HepG2 (cell line): ENCODE measurements around the gene PEMT. TPM values are rescaled to one million over a fixed set of nuclear protein-coding genes. Genes with fewer than 3 reads are reported as not detected.
A peak's percentile ranks its signal among the peaks of the same experiment; 100 is the strongest.

Experiments used
- BATF2 ChIP-seq: sonication (generic); formaldehyde crosslinking; IDR thresholded peaks from 2 replicates; pipeline ENCODE4 v1.8.0; 2022; ENCODE audit warnings: mild to moderate bottlenecking, missing genetic modification reagents, moderate library complexity
- ERF ChIP-seq: IDR thresholded peaks from 2 replicates; pipeline ENCODE4 v1.6.1; 2018; ENCODE audit warnings: missing biosample characterization, missing genetic modification reagents
- FOXA1 ChIP-seq, 2 experiments: fragments of 450-650 bp in 1 of 2; sonication (generic) in 1 of 2; formaldehyde crosslinking in 1 of 2; IDR thresholded peaks; 2 replicates each; pipeline versions ENCODE4 v1.4.0 to v1.6.1; 2016 to 2020; ENCODE audit warnings: missing genetic modification reagents in 1 of 2
- IKZF4 ChIP-seq: sonication (generic); formaldehyde crosslinking; IDR thresholded peaks from 2 replicates; pipeline ENCODE4 v1.5.1; 2020; ENCODE audit warnings: borderline replicate concordance, mild to moderate bottlenecking, low read depth, missing genetic modification reagents; ENCODE audit errors: not compliant biosample characterization
- KLF11 ChIP-seq: IDR thresholded peaks from 2 replicates; pipeline ENCODE4 v1.6.1; 2016; ENCODE audit warnings: missing compliant biosample characterization
- NFAT5 ChIP-seq: sonication (generic); formaldehyde crosslinking; IDR thresholded peaks from 2 replicates; pipeline ENCODE4 v1.4.0; 2020; ENCODE audit warnings: missing genetic modification reagents
- RCOR2 ChIP-seq: IDR thresholded peaks from 2 replicates; pipeline ENCODE4 v1.6.1; 2016; ENCODE audit warnings: missing biosample characterization, missing genetic modification reagents
- SNAPC2 ChIP-seq: sonication (generic); formaldehyde crosslinking; IDR thresholded peaks from 2 replicates; pipeline ENCODE4 v1.8.1; 2022; ENCODE audit warnings: mild to moderate bottlenecking, missing genetic modification reagents
- SOX13 ChIP-seq, 3 experiments: fragments of 450-650 bp in 1 of 3; sonication (generic) in 1 of 3; formaldehyde crosslinking in 1 of 3; IDR thresholded peaks in 2 of 3; conservative IDR thresholded peaks in 1 of 3; 2 replicates each; pipeline versions ENCODE4 v1.5.0 to v1.6.1; 2016 to 2020; ENCODE audit warnings: antibody characterized with exemption in 1 of 3, mild to moderate bottlenecking in 1 of 3, missing compliant biosample characterization in 1 of 3, missing genetic modification reagents in 1 of 3, moderate library complexity in 1 of 3
- THAP8 ChIP-seq: sonication (generic); formaldehyde crosslinking; IDR thresholded peaks from 2 replicates; pipeline ENCODE4 v1.5.1; 2020; ENCODE audit warnings: missing genetic modification reagents, mild to moderate bottlenecking, borderline replicate concordance
- ZC3H4 ChIP-seq: sonication (generic); formaldehyde crosslinking; IDR thresholded peaks from 2 replicates; pipeline ENCODE4 v1.4.0; 2020; ENCODE audit warnings: missing genetic modification reagents, borderline replicate concordance
- ZNF431 ChIP-seq: sonication (generic); formaldehyde crosslinking; IDR thresholded peaks from 2 replicates; pipeline ENCODE4 v1.9.0; 2022; ENCODE audit warnings: missing genetic modification reagents, low read depth, mild to moderate bottlenecking, borderline replicate concordance
- ZNF558 ChIP-seq: sonication (generic); formaldehyde crosslinking; IDR thresholded peaks from 2 replicates; pipeline ENCODE4 v1.9.0; 2022; ENCODE audit warnings: mild to moderate bottlenecking, missing genetic modification reagents, borderline replicate concordance
- ZNF580 ChIP-seq: IDR thresholded peaks from 2 replicates; pipeline ENCODE4 v1.6.1; 2016; ENCODE audit warnings: low read depth, borderline replicate concordance
- ZNF784 ChIP-seq: sonication (generic); formaldehyde crosslinking; IDR thresholded peaks from 2 replicates; pipeline ENCODE4 v1.5.1; 2020; ENCODE audit warnings: missing genetic modification reagents, mild to moderate bottlenecking, borderline replicate concordance
- polyA plus RNA-seq, 8 experiments: library from polyadenylated mRNA; depleted of rRNA in 3 of 8; stranded (reverse) in 7 of 8; unstranded in 1 of 8; fragments of >200 nt; fragmentation: Illumina TruSeq in 4 of 8; extraction: Trizol in 4 of 8; gene quantifications; 2 replicates each; pipeline versions ENCODE4 v1.2.1 to v1.2.3, GENCODE V29; 2011 to 2016; ENCODE audit warnings: low read depth in 4 of 8, missing spikeins in 1 of 8, mixed read lengths in 1 of 8; ENCODE audit not compliant: insufficient read depth in 1 of 8
- total RNA-seq, 5 experiments: library from RNA; depleted of rRNA; stranded (reverse); fragments of >200 nt; fragmentation: Illumina TruSeq; extraction: Trizol; gene quantifications; 2 replicates each; pipeline ENCODE4 v1.2.3, GENCODE V29; 2016; ENCODE audit warnings: low read depth in 1 of 5

PEMT gene
- total and polyA plus RNA-seq, 2 of the 13 experiments (the other 11 are each of a cell fraction or from before 2014, with no cell fraction given) = 31.7 to 43.6 TPM

GRCh38 chr17:17476865-17477467, 114.5 kb downstream of the PEMT start, which contains the start of gene MED9 (continued):
- no peak for TF ChIP-seq ZNF558 (CRISPR knock-in tag)
- peak; percentile 24 for TF ChIP-seq IKZF4
- TF ChIP-seq ZNF784 (CRISPR knock-in tag) = peak; percentile 60; the same call in 1 of the 2 replicates
- TF ChIP-seq ZNF580 = peak; percentile 68
- no peak for TF ChIP-seq FOXA1 (IDR thresholded peaks at IDR 0.05)
- TF ChIP-seq FOXA1 (CRISPR knock-in tag; IDR thresholded peaks at IDR 0.05) = peak; percentile 15; the same call in 1 of the 2 replicates
- 0 out of 2 replicates have a peak, but pooled peaks have one; percentile 44 for TF ChIP-seq BATF2 (CRISPR knock-in tag)
- TF ChIP-seq SOX13 (IDR thresholded peaks at IDR 0.05) = no peak
- TF ChIP-seq SOX13 (CRISPR knock-in tag; conservative IDR thresholded peaks at IDR 0.05 in 1 of 2, IDR thresholded peaks at IDR 0.05 in 1 of 2) = 0 out of 4 replicates have a peak, but pooled peaks of 1 of the 2 experiments have one; percentile 17
- TF ChIP-seq ERF (CRISPR knock-in tag) = peak; percentile 64
- TF ChIP-seq RCOR2 = no peak
- no peak for TF ChIP-seq KLF11 (CRISPR knock-in tag)
- peak; percentile 77; the same call in 1 of the 2 replicates for TF ChIP-seq SNAPC2
- no peak for TF ChIP-seq ZNF431 (CRISPR knock-in tag)
- TF ChIP-seq THAP8 (CRISPR knock-in tag) = no peak
- TF ChIP-seq ZC3H4 = no peak
- TF ChIP-seq NFAT5 (CRISPR knock-in tag) = 0 out of 2 replicates have a peak, but pooled peaks have one; percentile 23
